Measurements from ENCODE around the gene MBOAT1.

MBOAT1 gene

GRCh38 chr6:20110478-20110877 is 101.8 kb downstream of the MBOAT1 start:
- Histone ChIP-seq H3K36me3 (ENCODE audit: control insufficient read depth, insufficient read depth, low read length, severe bottlenecking) (no peaks in the 10 kb centered on the region), H3K4me3 (ENCODE audit: low read length) (no peak overlapping the region), H3K9me3 (ENCODE audit: control insufficient read depth, low read length) (no peaks in the 10 kb centered on the region), H3K27me3 (replicated peaks; ENCODE audit: control insufficient read depth, insufficient read depth, low read length) (no peaks in the 10 kb centered on the region), H3K4me1 (ENCODE audit: control insufficient read depth, insufficient read depth, low read length) (no peaks in the 10 kb centered on the region), H3K9ac (ENCODE audit: low read length) (no peak overlapping the region)
- no peak for DNase-seq (ENCODE audit: low read depth)

GRCh38 chr6:20109526-20109925 is 102.7 kb downstream of the MBOAT1 start:
- no peaks in the 10 kb centered on the region for H3K36me3 ChIP-seq (ENCODE audit: control insufficient read depth, insufficient read depth, low read length, severe bottlenecking)
- H3K9me3 ChIP-seq (ENCODE audit: control insufficient read depth, low read length), result no peaks in the 10 kb centered on the region
- H3K4me3 ChIP-seq (ENCODE audit: low read length), result no peak overlapping the region
- H3K9ac ChIP-seq (ENCODE audit: low read length), result no peak overlapping the region
- H3K27me3 ChIP-seq (replicated peaks; ENCODE audit: control insufficient read depth, insufficient read depth, low read length), result no peaks in the 10 kb centered on the region
- H3K4me1 ChIP-seq (ENCODE audit: control insufficient read depth, insufficient read depth, low read length), result no peaks in the 10 kb centered on the region
- DNase-seq (ENCODE audit: low read depth), result no peak

- H3K36me3 ChIP-seq (ENCODE audit: control insufficient read depth, insufficient read depth, low read length, severe bottlenecking), result no peaks in the 10 kb centered on the region
- H3K9me3 ChIP-seq (ENCODE audit: control insufficient read depth, low read length), result no peaks in the 10 kb centered on the region
- H3K27me3 ChIP-seq (replicated peaks; ENCODE audit: control insufficient read depth, insufficient read depth, low read length), result no peaks in the 10 kb centered on the region
- H3K4me1 ChIP-seq (ENCODE audit: control insufficient read depth, insufficient read depth, low read length), result no peaks in the 10 kb centered on the region
- H3K9ac ChIP-seq (ENCODE audit: low read length), result no peak overlapping the region
- no peak for DNase-seq (ENCODE audit: low read depth)
- H3K4me3 ChIP-seq (ENCODE audit: low read length), result no peak overlapping the region
Observed at GRCh38 chr6:20105838-20106237, 106.4 kb downstream of the MBOAT1 start.

- Histone ChIP-seq H3K4me3 (ENCODE audit: low read length) (no peak overlapping the region), H3K4me1 (ENCODE audit: control insufficient read depth, insufficient read depth, low read length) (no peaks in the 10 kb centered on the region), H3K9me3 (ENCODE audit: control insufficient read depth, low read length) (no peaks in the 10 kb centered on the region), H3K36me3 (ENCODE audit: control insufficient read depth, insufficient read depth, low read length, severe bottlenecking) (no peaks in the 10 kb centered on the region), H3K9ac (ENCODE audit: low read length) (no peak overlapping the region), H3K27me3 (replicated peaks; ENCODE audit: control insufficient read depth, insufficient read depth, low read length) (no peaks in the 10 kb centered on the region)
- DNase-seq (ENCODE audit: low read depth), result no peak
Observed at GRCh38 chr6:20104696-20105095, 107.6 kb downstream of the MBOAT1 start.

DNA sequence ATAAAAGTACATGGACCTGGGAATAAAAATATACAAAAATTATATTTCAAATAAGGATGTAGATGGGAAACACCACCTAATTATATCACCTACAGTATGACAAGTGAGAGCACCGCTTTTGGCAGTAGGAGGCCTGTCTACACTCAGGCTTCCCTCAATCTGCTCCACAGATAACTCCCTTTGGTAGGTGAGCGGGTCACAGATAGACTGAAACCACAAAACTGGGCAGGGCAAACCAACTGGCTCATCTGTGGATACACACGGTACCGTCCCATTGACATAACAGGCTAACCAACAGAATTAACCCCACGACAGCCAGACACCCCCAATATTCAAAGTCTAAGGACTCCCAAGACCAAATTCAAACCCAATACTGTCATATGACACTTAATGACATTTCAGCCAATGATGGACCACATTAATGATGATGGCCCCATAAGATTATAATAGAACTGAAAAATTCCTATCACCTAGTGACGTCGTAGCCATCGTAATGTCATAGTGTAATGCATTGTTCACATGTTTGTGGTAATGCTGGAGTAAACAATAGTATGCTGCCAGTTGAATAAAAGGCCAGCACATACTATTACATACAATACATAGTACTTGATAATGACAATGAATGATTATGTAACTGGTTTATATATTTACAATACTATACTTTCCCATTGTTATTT is 109.7 kb downstream of the MBOAT1 start:
- no peak overlapping the region for H3K4me3 ChIP-seq (ENCODE audit: low read length)
- no peak overlapping the region for H3K9ac ChIP-seq (ENCODE audit: low read length)
- DNase-seq (ENCODE audit: low read depth), result no peak
- H3K36me3 ChIP-seq (ENCODE audit: control insufficient read depth, insufficient read depth, low read length, severe bottlenecking), result no peaks in the 10 kb centered on the region
- no peaks in the 10 kb centered on the region for H3K9me3 ChIP-seq (ENCODE audit: control insufficient read depth, low read length)
- no peaks in the 10 kb centered on the region for H3K27me3 ChIP-seq (replicated peaks; ENCODE audit: control insufficient read depth, insufficient read depth, low read length)
- peaks cover 2% of the 10 kb centered on the region for H3K4me1 ChIP-seq (ENCODE audit: control insufficient read depth, insufficient read depth, low read length)

GRCh38 chr6:20099156-20099555 is 113.1 kb downstream of the MBOAT1 start:
- Histone ChIP-seq H3K36me3 (ENCODE audit: control insufficient read depth, insufficient read depth, low read length, severe bottlenecking) (no peaks in the 10 kb centered on the region), H3K9ac (ENCODE audit: low read length) (no peak overlapping the region), H3K27me3 (replicated peaks; ENCODE audit: control insufficient read depth, insufficient read depth, low read length) (no peaks in the 10 kb centered on the region), H3K4me1 (ENCODE audit: control insufficient read depth, insufficient read depth, low read length) (peaks cover 2% of the 10 kb centered on the region), H3K9me3 (ENCODE audit: control insufficient read depth, low read length) (no peaks in the 10 kb centered on the region), H3K4me3 (ENCODE audit: low read length) (no peak overlapping the region)
- DNase-seq (ENCODE audit: low read depth), result no peak

DNA sequence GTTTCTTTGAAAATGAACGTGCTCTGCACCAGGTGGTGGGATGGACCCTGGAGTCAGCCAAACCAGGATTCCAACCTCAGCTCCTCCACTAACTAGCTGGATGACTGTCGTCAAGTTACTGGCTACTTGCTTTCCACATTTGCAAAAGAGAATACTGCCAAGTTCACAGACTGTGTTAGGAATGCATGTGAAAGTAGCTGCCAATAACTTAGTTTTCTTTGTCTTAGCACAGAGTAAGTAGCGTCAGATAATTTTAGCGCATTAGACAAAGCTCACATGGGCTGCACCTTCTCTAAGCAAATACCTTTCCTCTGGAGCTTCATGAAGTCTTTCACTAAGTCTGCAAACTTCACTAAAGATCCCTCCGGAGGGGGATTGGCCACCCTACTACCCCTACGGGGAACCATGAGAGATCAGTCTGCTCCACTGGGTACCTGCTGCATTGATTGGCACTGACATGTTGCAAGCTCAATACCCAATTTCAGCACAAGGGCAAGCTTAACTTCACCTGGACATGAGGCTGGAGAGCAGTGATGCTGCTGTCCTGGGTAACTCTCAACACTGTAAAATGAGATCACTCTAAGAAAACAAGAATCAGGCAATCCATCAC is 113.9 kb downstream of the MBOAT1 start:
- no peak for DNase-seq (ENCODE audit: low read depth)
- Histone ChIP-seq H3K4me3 (ENCODE audit: low read length) (no peak overlapping the region), H3K9me3 (ENCODE audit: control insufficient read depth, low read length) (no peaks in the 10 kb centered on the region), H3K9ac (ENCODE audit: low read length) (no peak overlapping the region), H3K36me3 (ENCODE audit: control insufficient read depth, insufficient read depth, low read length, severe bottlenecking) (no peaks in the 10 kb centered on the region), H3K27me3 (replicated peaks; ENCODE audit: control insufficient read depth, insufficient read depth, low read length) (no peaks in the 10 kb centered on the region), H3K4me1 (ENCODE audit: control insufficient read depth, insufficient read depth, low read length) (peaks cover 2% of the 10 kb centered on the region)

GRCh38 chr6:20096536-20096935 is 115.7 kb downstream of the MBOAT1 start:
- peaks cover 2% of the 10 kb centered on the region for H3K4me1 ChIP-seq (ENCODE audit: control insufficient read depth, insufficient read depth, low read length)
- no peaks in the 10 kb centered on the region for H3K9me3 ChIP-seq (ENCODE audit: control insufficient read depth, low read length)

GRCh38 chr6:20095436-20095835 is 116.8 kb downstream of the MBOAT1 start:
- no peak overlapping the region for H3K4me3 ChIP-seq (ENCODE audit: low read length)
- DNase-seq (ENCODE audit: low read depth), result no peak
- no peaks in the 10 kb centered on the region for H3K9me3 ChIP-seq (ENCODE audit: control insufficient read depth, low read length)

More at GRCh38 chr6:20096536-20096935, 115.7 kb downstream of the MBOAT1 start:
- no peak for DNase-seq (ENCODE audit: low read depth)
- no peak overlapping the region for H3K4me3 ChIP-seq (ENCODE audit: low read length)
- H3K36me3 ChIP-seq (ENCODE audit: control insufficient read depth, insufficient read depth, low read length, severe bottlenecking), result no peaks in the 10 kb centered on the region
- no peak overlapping the region for H3K9ac ChIP-seq (ENCODE audit: low read length)
- H3K27me3 ChIP-seq (replicated peaks; ENCODE audit: control insufficient read depth, insufficient read depth, low read length), result no peaks in the 10 kb centered on the region

GRCh38 chr6:20092071-20092566 is 120.2 kb downstream of the MBOAT1 start:
- peak; percentile 73 for DNase-seq (ENCODE audit: low read depth)
- no peaks in the 10 kb centered on the region for H3K27me3 ChIP-seq (replicated peaks; ENCODE audit: control insufficient read depth, insufficient read depth, low read length)
- H3K4me3 ChIP-seq (ENCODE audit: low read length), result no peak overlapping the region
- H3K9me3 ChIP-seq (ENCODE audit: control insufficient read depth, low read length), result peaks cover 3% of the 10 kb centered on the region
- no peak overlapping the region for H3K9ac ChIP-seq (ENCODE audit: low read length)
- H3K36me3 ChIP-seq (ENCODE audit: control insufficient read depth, insufficient read depth, low read length, severe bottlenecking), result no peaks in the 10 kb centered on the region
- no peaks in the 10 kb centered on the region for H3K4me1 ChIP-seq (ENCODE audit: control insufficient read depth, insufficient read depth, low read length)

More at GRCh38 chr6:20095436-20095835, 116.8 kb downstream of the MBOAT1 start:
- H3K4me1 ChIP-seq (ENCODE audit: control insufficient read depth, insufficient read depth, low read length), result peaks cover 2% of the 10 kb centered on the region
- no peaks in the 10 kb centered on the region for H3K36me3 ChIP-seq (ENCODE audit: control insufficient read depth, insufficient read depth, low read length, severe bottlenecking)
- H3K27me3 ChIP-seq (replicated peaks; ENCODE audit: control insufficient read depth, insufficient read depth, low read length), result no peaks in the 10 kb centered on the region
- H3K9ac ChIP-seq (ENCODE audit: low read length), result no peak overlapping the region

DNA sequence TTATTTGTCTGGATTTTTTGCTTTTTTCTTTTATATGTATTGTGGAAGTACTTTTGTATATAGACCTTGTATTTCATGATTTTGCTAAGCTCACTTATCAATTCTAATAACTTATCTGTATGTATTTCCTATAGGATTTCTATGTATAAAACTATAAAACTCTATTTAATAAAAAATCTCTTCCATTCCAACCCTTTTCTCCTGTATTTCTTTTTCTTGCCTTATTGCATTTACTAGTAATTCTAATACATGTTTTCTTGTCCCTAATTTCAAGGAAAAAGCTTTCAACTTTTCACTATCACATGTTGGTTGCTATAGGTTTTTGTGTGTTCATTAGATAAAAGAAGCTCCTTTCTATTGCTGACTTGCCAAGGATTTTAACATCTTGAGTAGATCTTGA is 125.3 kb downstream of the MBOAT1 start:
- no peaks in the 10 kb centered on the region for H3K36me3 ChIP-seq (ENCODE audit: control insufficient read depth, insufficient read depth, low read length, severe bottlenecking)
- H3K9ac ChIP-seq (ENCODE audit: low read length), result no peak overlapping the region
- H3K4me1 ChIP-seq (ENCODE audit: control insufficient read depth, insufficient read depth, low read length), result no peaks in the 10 kb centered on the region
- no peak for DNase-seq (ENCODE audit: low read depth)
- peaks cover 11% of the 10 kb centered on the region for H3K9me3 ChIP-seq (ENCODE audit: control insufficient read depth, low read length)
- H3K4me3 ChIP-seq (ENCODE audit: low read length), result no peak overlapping the region
- H3K27me3 ChIP-seq (replicated peaks; ENCODE audit: control insufficient read depth, insufficient read depth, low read length), result no peaks in the 10 kb centered on the region
